ENCODE measurements around the gene RASA4. TPM values are rescaled to one million over a fixed set of nuclear protein-coding genes. Genes with fewer than 3 reads are reported as not detected.
"Not testable (repeated sequence)": the region's sequence is repeated elsewhere in the genome, so short reads cannot be mapped to it uniquely, and the experiment has no call there.

RASA4 gene
- total and polyA plus RNA-seq, 2 of the 4 experiments (the other 2 are of a cell fraction): 3.8 to 18.6 TPM

- H3K14ac ChIP-seq (replicated peaks; ENCODE audit: low read depth, low read length); H3K9me1 ChIP-seq (ENCODE audit: insufficient read depth, low read length); H4K5ac ChIP-seq (ENCODE audit: low read depth, low read length); H3K9me3 ChIP-seq (ENCODE audit: control insufficient read depth, insufficient read depth, low read length); H3K4me3 ChIP-seq (ENCODE audit: insufficient read depth, low read depth, low read length); H3K4me2 ChIP-seq (ENCODE audit: low read depth, low read length); H2AFZ ChIP-seq (replicated peaks; ENCODE audit: low read length, poor library complexity); H3K27ac ChIP-seq (ENCODE audit: insufficient read depth, low read length); H2AK9ac ChIP-seq (replicated peaks; ENCODE audit: low read depth, low read length, poor library complexity); H2BK120ac ChIP-seq (ENCODE audit: low read depth, low read length); H3K23ac ChIP-seq (ENCODE audit: low read depth, low read length); in situ Hi-C loops (cut with MboI; ENCODE audit: low sequenced_read_pairs); H2BK20ac ChIP-seq (ENCODE audit: low read depth, low read length); H2AK5ac ChIP-seq (ENCODE audit: low read depth, low read length); H3K4me1 ChIP-seq (ENCODE audit: control insufficient read depth, insufficient read depth, low read length); H3K56ac ChIP-seq (ENCODE audit: extremely low read depth, insufficient read depth, low read length); DNase-seq; dilution Hi-C loops (cut with HindIII; ENCODE audit: low sequenced_read_pairs, unreplicated experiment); H3K79me1 ChIP-seq (ENCODE audit: low read depth in 1 of 2, low read length in 2 of 2); H4K91ac ChIP-seq (ENCODE audit: insufficient read depth, low read depth, low read length); intact Hi-C loops (cut with micrococcal nuclease); H3K9ac ChIP-seq (ENCODE audit: low read depth, low read length); BruUV-seq (replicated peaks); H2BK5ac ChIP-seq (ENCODE audit: low read depth, low read length, poor library complexity, severe bottlenecking); ATAC-seq (ENCODE audit: low read depth); CTCF ChIA-PET; POLR2A ChIA-PET (ENCODE audit: unreplicated experiment); H3K18ac ChIP-seq (ENCODE audit: low read depth, low read length); H3K4ac ChIP-seq (ENCODE audit: low read depth, low read length); H4K20me1 ChIP-seq (ENCODE audit: insufficient read depth, low read length); H3K27me3 ChIP-seq (ENCODE audit: control insufficient read depth, insufficient read depth, low read length); H3K36me3 ChIP-seq (ENCODE audit: control insufficient read depth, insufficient read depth, low read length); H2BK15ac ChIP-seq (ENCODE audit: low read depth, low read length); H4K8ac ChIP-seq (ENCODE audit: low read depth in 2 of 2, low read length in 2 of 2): not testable (repeated sequence)
- WGBS, 2 experiments (ENCODE audit: extremely low coverage in 2 of 2, insufficient read length in 1 of 2): 63% methylated on average over 1 of the region's 8 CpGs; no CpG with 5 or more reads in 1 of the 2 experiments
Observed at GRCh38 chr7:102535062-102535615, 81.4 kb downstream of the RASA4 start.

DNA sequence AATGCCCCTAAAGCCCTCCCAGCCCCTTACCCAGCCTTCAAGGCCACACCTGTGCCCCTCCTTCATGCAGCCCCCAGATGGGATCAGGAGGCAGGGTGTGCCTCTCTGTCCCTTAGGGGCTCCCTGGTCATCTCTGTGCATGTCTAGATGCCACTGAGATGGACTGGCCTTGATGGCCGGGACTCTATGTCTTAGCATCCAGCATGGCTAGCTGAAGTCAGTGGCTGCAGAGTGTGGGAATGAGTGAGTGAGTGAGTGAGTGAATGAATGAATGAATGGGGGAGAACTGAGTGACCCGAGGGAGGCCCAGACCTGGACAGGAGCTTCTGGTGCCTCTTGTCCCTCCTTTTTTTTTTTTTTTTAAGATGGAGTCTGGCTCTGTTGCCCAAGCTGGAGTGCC lies 84.4 kb downstream of the RASA4 start:
- H3K27ac ChIP-seq (ENCODE audit: insufficient read depth, low read length); H4K5ac ChIP-seq (ENCODE audit: low read depth, low read length); H3K9me3 ChIP-seq (ENCODE audit: control insufficient read depth, insufficient read depth, low read length); H4K91ac ChIP-seq (ENCODE audit: insufficient read depth, low read depth, low read length); H2AFZ ChIP-seq (replicated peaks; ENCODE audit: low read length, poor library complexity); H2AK5ac ChIP-seq (ENCODE audit: low read depth, low read length); in situ Hi-C loops (cut with MboI; ENCODE audit: low sequenced_read_pairs); H2BK120ac ChIP-seq (ENCODE audit: low read depth, low read length); H2BK5ac ChIP-seq (ENCODE audit: low read depth, low read length, poor library complexity, severe bottlenecking); CTCF ChIA-PET; H3K27me3 ChIP-seq (ENCODE audit: control insufficient read depth, insufficient read depth, low read length); H3K4me2 ChIP-seq (ENCODE audit: low read depth, low read length); H2AK9ac ChIP-seq (replicated peaks; ENCODE audit: low read depth, low read length, poor library complexity); dilution Hi-C loops (cut with HindIII; ENCODE audit: low sequenced_read_pairs, unreplicated experiment); H2BK15ac ChIP-seq (ENCODE audit: low read depth, low read length); H3K23ac ChIP-seq (ENCODE audit: low read depth, low read length); H3K18ac ChIP-seq (ENCODE audit: low read depth, low read length); H4K20me1 ChIP-seq (ENCODE audit: insufficient read depth, low read length); DNase-seq; H3K4ac ChIP-seq (ENCODE audit: low read depth, low read length); H3K4me3 ChIP-seq (ENCODE audit: insufficient read depth, low read depth, low read length); H4K8ac ChIP-seq (ENCODE audit: low read depth in 2 of 2, low read length in 2 of 2); H3K36me3 ChIP-seq (ENCODE audit: control insufficient read depth, insufficient read depth, low read length); H3K56ac ChIP-seq (ENCODE audit: extremely low read depth, insufficient read depth, low read length); H3K9ac ChIP-seq (ENCODE audit: low read depth, low read length); H3K9me1 ChIP-seq (ENCODE audit: insufficient read depth, low read length); H3K4me1 ChIP-seq (ENCODE audit: control insufficient read depth, insufficient read depth, low read length); H3K14ac ChIP-seq (replicated peaks; ENCODE audit: low read depth, low read length); H2BK20ac ChIP-seq (ENCODE audit: low read depth, low read length); BruUV-seq (replicated peaks); H3K79me1 ChIP-seq (ENCODE audit: low read depth in 1 of 2, low read length in 2 of 2); ATAC-seq (ENCODE audit: low read depth); intact Hi-C loops (cut with micrococcal nuclease): not testable (repeated sequence)
- POLR2A ChIA-PET (ENCODE audit: unreplicated experiment): interaction anchor here (0.7 kb wide), 1 partner anchor 99 kb away, joined by 3 read pairs; no protein-coding TSS in a partner anchor
- WGBS, 2 experiments (ENCODE audit: extremely low coverage in 2 of 2, insufficient read length in 1 of 2): no CpG with 5 or more reads among the region's 2 CpGs
